Tibial nerve (tissue), 4 donors: ENCODE data around the gene DAAM2. TPM values are rescaled to one million over a fixed set of nuclear protein-coding genes. Genes with fewer than 3 reads are reported as not detected.

Source experiments
- DNase-seq, 2 donors: peaks; one replicate each; pipeline ENCODE4 v3.0.0-alpha.2; 2019; ENCODE audit warnings: low spot score in 2 of 2
- H3K27ac ChIP-seq, 4 donors: fragments of 200-600 bp; sonication (generic) in 3 of 4; one replicate each; pipeline ENCODE4 v1.5.1; 2017 to 2019; ENCODE audit warnings: mild to moderate bottlenecking in 1 of 4
- H3K27me3 ChIP-seq, 2 donors: fragments of 200-600 bp; sonication (generic) in 1 of 2; one replicate each; pipeline versions ENCODE4 v1.5.1 to v1.6.0; 2017 to 2019
- H3K36me3 ChIP-seq, 3 donors: fragments of 200-600 bp; sonication (generic); one replicate each; pipeline ENCODE4 v1.5.1; 2018 to 2019
- H3K4me1 ChIP-seq, 4 donors: fragments of 200-600 bp; sonication (generic) in 3 of 4; one replicate each; pipeline ENCODE4 v1.5.1; 2017 to 2019
- H3K4me3 ChIP-seq, 4 donors: fragments of 200-600 bp; sonication (generic) in 3 of 4; one replicate each; pipeline ENCODE4 v1.5.1; 2017 to 2019; ENCODE audit warnings: mild to moderate bottlenecking in 1 of 4, moderate library complexity in 1 of 4
- H3K9me3 ChIP-seq, 4 donors: fragments of 200-600 bp; sonication (generic) in 3 of 4; one replicate each; pipeline ENCODE4 v1.5.1; 2017 to 2019
- EP300 ChIP-seq, 2 donors: sonication (generic); formaldehyde crosslinking; IDR thresholded peaks; one replicate each; pipeline ENCODE4 v1.6.1; 2017; ENCODE audit warnings: antibody characterized with exemption in 2 of 2, mild to moderate bottlenecking in 1 of 2
- POLR2A ChIP-seq, 2 donors: fragments of 450-650 bp; IDR thresholded peaks; one replicate each; pipeline ENCODE4 v1.6.1; 2017; ENCODE audit warnings: antibody characterized with exemption in 2 of 2, mild to moderate bottlenecking in 2 of 2, moderate library complexity in 2 of 2
- WGBS, 2 donors: methylation state at CpG; one replicate each; pipeline ENCODE4 v1.1.5; 2018; 5-methylcytosine and 5-hydroxymethylcytosine counted together
- total RNA-seq, 4 donors: library from RNA; depleted of rRNA; stranded (reverse); fragments of >200 nt; gene quantifications; one replicate each; pipeline ENCODE4 v1.1.0, GENCODE V29; 2016
- TF ChIP-seq, protein P1 (sequence below), 5 experiments: fragments of 200-600 bp in 3 of 5; fragments of 450-650 bp in 2 of 5; sonication (generic) in 3 of 5; IDR thresholded peaks; one replicate each; pipeline ENCODE4 v1.5.1; 2016 to 2019; ENCODE audit warnings: antibody characterized with exemption in 5 of 5, mild to moderate bottlenecking in 3 of 5, moderate library complexity in 2 of 5

DAAM2 gene
- total RNA-seq, 4 donors from 2014 or later: 73.9 to 133 (median 93.3) TPM

DNA sequence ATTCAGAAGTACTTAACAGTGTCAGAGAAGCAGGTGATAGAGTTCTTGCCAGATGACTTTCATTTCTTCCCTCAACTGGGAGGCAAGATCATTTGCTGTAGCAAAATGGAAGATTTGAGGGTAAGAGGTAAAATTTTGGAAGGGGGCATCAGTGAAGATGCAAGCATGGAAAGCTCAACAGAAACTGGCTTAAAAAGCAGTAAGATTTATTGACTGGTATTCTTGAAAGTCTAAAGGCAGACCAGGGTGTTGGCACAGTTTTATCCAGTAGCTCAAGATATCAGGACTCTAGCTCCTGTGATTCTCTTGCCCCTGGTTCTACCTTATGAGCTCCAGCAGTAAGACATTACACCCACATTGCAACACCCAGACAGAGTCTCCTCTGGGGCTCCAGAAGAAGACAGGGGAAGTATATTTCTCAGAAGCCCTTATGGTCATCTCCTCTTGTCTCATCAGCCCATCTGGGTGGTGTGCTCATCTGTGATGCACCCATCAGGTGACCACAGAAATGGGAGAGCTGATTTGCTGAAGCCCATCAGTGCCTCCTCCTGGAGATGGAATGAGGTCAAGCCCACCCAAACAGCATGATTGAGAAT, 158.0 kb downstream of the DAAM2 start:
- no peaks in the 10 kb centered on the region for H3K27me3 ChIP-seq
- H3K4me3 ChIP-seq: no peak overlapping the region
- H3K4me1 ChIP-seq: peaks cover 0 to 17% (median 0%) of the 10 kb centered on the region in 4 donors
- DNase-seq: no peak
- no peaks in the 10 kb centered on the region for H3K36me3 ChIP-seq
- no peaks in the 10 kb centered on the region for H3K9me3 ChIP-seq
- H3K27ac ChIP-seq: no peak overlapping the region
- TF ChIP-seq, protein P1, sequence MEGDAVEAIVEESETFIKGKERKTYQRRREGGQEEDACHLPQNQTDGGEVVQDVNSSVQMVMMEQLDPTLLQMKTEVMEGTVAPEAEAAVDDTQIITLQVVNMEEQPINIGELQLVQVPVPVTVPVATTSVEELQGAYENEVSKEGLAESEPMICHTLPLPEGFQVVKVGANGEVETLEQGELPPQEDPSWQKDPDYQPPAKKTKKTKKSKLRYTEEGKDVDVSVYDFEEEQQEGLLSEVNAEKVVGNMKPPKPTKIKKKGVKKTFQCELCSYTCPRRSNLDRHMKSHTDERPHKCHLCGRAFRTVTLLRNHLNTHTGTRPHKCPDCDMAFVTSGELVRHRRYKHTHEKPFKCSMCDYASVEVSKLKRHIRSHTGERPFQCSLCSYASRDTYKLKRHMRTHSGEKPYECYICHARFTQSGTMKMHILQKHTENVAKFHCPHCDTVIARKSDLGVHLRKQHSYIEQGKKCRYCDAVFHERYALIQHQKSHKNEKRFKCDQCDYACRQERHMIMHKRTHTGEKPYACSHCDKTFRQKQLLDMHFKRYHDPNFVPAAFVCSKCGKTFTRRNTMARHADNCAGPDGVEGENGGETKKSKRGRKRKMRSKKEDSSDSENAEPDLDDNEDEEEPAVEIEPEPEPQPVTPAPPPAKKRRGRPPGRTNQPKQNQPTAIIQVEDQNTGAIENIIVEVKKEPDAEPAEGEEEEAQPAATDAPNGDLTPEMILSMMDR (IDR thresholded peaks at IDR 0.05): no peak
- TF ChIP-seq POLR2A (IDR thresholded peaks at IDR 0.05): no peak
- no peak for TF ChIP-seq EP300 (IDR thresholded peaks at IDR 0.05)

DNA sequence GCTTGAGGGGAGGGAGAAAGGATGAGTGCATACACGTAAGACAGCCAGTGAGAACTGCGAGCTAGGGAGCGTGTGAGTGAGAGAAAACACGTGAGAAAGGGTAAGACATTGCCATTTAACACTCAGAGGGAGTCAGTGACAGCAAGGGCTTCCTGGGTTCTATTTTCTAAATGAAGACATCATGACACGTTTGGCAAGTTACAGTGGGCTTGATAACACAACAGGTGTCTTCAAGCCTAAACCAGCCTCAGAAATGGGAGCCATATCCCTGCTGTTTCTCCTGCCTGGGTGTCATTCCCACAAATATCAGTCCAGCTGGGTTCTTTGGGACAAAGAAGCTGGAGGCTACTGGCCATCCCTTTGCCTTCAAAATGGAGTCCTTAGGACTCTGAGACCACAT, 159.0 kb downstream of the DAAM2 start:
- Histone ChIP-seq H3K4me3 (no peak overlapping the region), H3K27ac (peak overlapping the region in 2 of 4 donors; percentile 31 to 68), H3K9me3 (no peaks in the 10 kb centered on the region), H3K4me1 (peaks cover 0 to 17% (median 0%) of the 10 kb centered on the region in 4 donors), H3K36me3 (no peaks in the 10 kb centered on the region), H3K27me3 (no peaks in the 10 kb centered on the region)
- WGBS, 2 donors: 84 to 89% methylated on average over 5 of the region's 5 CpGs
- DNase-seq: no peak
- TF ChIP-seq, protein P1 (IDR thresholded peaks at IDR 0.05): no peak
- TF ChIP-seq EP300 (IDR thresholded peaks at IDR 0.05): no peak
- no peak for TF ChIP-seq POLR2A (IDR thresholded peaks at IDR 0.05)

DNA sequence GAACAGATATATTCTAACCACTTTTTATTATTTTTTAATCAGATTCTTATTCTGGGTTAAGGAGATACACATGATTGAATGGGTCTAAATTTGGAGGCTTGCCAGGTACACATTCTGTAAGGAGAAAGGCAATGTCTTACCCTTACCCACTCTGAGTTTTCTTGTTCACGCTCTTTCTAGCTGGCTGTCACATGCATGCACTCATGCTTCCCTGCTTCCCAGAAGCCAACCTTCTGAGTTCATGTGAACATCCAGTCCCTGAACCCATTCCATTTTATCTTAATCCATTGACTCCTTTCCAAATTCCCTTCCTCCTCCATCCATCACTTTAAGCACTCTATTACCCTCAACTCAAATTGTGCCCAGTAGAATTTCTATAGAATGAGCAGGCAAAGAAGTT, 159.5 kb downstream of the DAAM2 start:
- Histone ChIP-seq H3K4me1 (peaks cover 0 to 17% (median 0%) of the 10 kb centered on the region in 4 donors), H3K27me3 (no peaks in the 10 kb centered on the region), H3K9me3 (no peaks in the 10 kb centered on the region), H3K27ac (peak overlapping the region in 2 of 4 donors; percentile 31 to 68), H3K4me3 (no peak overlapping the region), H3K36me3 (no peaks in the 10 kb centered on the region)
- WGBS, 2 donors: 62 to 74% methylated on average over 1 of the region's 1 CpG
- TF ChIP-seq, protein P1 (IDR thresholded peaks at IDR 0.05): no peak
- TF ChIP-seq EP300 (IDR thresholded peaks at IDR 0.05) (no peak), POLR2A (IDR thresholded peaks at IDR 0.05) (no peak)
- no peak for DNase-seq

DNA sequence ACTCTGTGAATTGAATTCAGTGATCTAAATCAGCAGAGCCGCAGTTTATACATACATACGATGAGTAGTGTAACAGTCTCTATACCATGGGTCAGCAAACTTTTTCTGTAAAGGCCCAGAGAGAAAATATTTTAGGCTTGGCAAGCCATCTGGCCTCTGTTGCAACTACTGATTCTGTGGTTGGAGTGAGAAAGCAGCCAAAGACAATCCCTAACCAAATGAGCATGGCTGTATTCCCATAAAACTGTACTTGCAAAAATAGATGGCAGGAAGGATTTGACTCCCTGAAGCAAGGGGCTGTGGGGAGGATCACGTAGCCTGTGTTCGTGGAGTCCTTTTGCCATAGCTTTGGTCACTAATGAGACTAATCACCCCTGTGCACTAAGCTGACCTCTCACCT, 160.0 kb downstream of the DAAM2 start:
- DNase-seq: peak in 1 of 2 donors; percentile 52
- TF ChIP-seq EP300 (IDR thresholded peaks at IDR 0.05): peak in 1 of 2 donors; percentile 74
- no peak for TF ChIP-seq POLR2A (IDR thresholded peaks at IDR 0.05)
- 57 to 63% methylated on average over 4 of the region's 4 CpGs for WGBS, 2 donors
- no peak overlapping the region for H3K4me3 ChIP-seq
- peak overlapping the region in 2 of 4 donors; percentile 31 to 68 for H3K27ac ChIP-seq
- H3K36me3 ChIP-seq: no peaks in the 10 kb centered on the region
- no peaks in the 10 kb centered on the region for H3K27me3 ChIP-seq
- no peaks in the 10 kb centered on the region for H3K9me3 ChIP-seq
- H3K4me1 ChIP-seq: peaks cover 0 to 17% (median 0%) of the 10 kb centered on the region in 4 donors

DNA sequence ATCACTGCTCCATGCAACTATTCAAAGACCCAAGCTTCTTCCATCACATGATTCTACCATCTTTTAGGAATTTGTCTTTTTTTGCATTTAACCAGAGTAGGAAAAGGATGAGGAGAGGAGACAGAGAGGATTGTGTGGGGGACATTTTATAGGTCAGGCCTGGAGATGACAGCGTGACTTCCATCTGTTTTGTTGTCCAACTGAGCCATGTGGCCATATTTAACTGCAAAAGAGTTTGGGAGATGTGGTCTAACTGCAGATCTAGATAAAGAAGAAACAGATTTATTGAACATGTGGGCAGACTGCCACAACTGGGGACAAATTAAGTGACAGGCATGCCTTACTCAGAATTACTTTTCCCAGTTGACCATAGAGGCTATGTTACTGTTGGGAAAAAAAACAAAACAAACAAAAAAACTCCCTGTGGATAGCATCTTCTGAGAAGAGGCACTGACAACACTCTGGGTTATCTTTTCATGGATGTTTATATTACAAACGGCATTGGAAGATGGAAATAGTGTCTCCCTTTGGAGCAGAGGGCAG, 161.0 kb downstream of the DAAM2 start:
- no peaks in the 10 kb centered on the region for H3K27me3 ChIP-seq
- no peak overlapping the region for H3K4me3 ChIP-seq
- no peaks in the 10 kb centered on the region for H3K36me3 ChIP-seq
- no peak for DNase-seq
- H3K27ac ChIP-seq: no peak overlapping the region
- H3K4me1 ChIP-seq: peaks cover 0 to 17% (median 0%) of the 10 kb centered on the region in 4 donors
- TF ChIP-seq, protein P1 (IDR thresholded peaks at IDR 0.05): no peak
- TF ChIP-seq POLR2A (IDR thresholded peaks at IDR 0.05) (no peak), EP300 (IDR thresholded peaks at IDR 0.05) (no peak)
- WGBS, 2 donors: 69 to 80% methylated on average over 2 of the region's 2 CpGs
- no peaks in the 10 kb centered on the region for H3K9me3 ChIP-seq

Other genes with a start within 250 kb of the DAAM2 start
- gene KIF6, start 67.0 kb upstream of the DAAM2 start, total RNA-seq: under 1 TPM in 2 of 4 donors, not detected in 2; 0.22 to 0.59 TPM
- gene MOCS1, start 142.1 kb downstream of the DAAM2 start, total RNA-seq: 100 to 1,000 TPM in 1 of 4 donors, 10 to 100 TPM in 3; 56.7 to 103 (median 71.0) TPM